WTC11 (cell line): Measurements from ENCODE around the gene KLC4.

Experiments
- ESRRA ChIP-seq: sonication (generic); formaldehyde crosslinking; IDR thresholded peaks from 2 replicates; pipeline ENCODE4 v1.8.1; 2022; ENCODE audit warnings: mild to moderate bottlenecking, missing genetic modification reagents, borderline replicate concordance
- IRF2 ChIP-seq: sonication (generic); formaldehyde crosslinking; IDR thresholded peaks from 2 replicates; pipeline ENCODE4 v1.8.0; 2022; ENCODE audit warnings: low read depth, missing genetic modification reagents, borderline replicate concordance
- JAZF1 ChIP-seq: fragments of 250-450 bp; sonication (Bioruptor Pico); IDR thresholded peaks from 2 replicates; pipeline ENCODE4 v1.9.0; 2021; ENCODE audit warnings: moderate library complexity, mild to moderate bottlenecking, inconsistent platforms
- JUN ChIP-seq: sonication (generic); formaldehyde crosslinking; IDR thresholded peaks from 2 replicates; pipeline ENCODE4 v1.8.0; 2023; ENCODE audit warnings: mild to moderate bottlenecking, missing genetic modification reagents
- SMAD3 ChIP-seq: sonication (generic); formaldehyde crosslinking; IDR thresholded peaks from 2 replicates; pipeline ENCODE4 v1.8.0; 2022; ENCODE audit warnings: missing genetic modification reagents, mild to moderate bottlenecking, borderline replicate concordance
- SMAD4 ChIP-seq: sonication (generic); formaldehyde crosslinking; IDR thresholded peaks from 2 replicates; pipeline ENCODE4 v1.8.0; 2022; ENCODE audit warnings: mild to moderate bottlenecking, missing genetic modification reagents
- ZNF263 ChIP-seq: sonication (generic); formaldehyde crosslinking; IDR thresholded peaks from 2 replicates; pipeline ENCODE4 v1.8.1; 2022; ENCODE audit warnings: low read depth, mild to moderate bottlenecking, moderate library complexity, missing genetic modification reagents
- TF ChIP-seq, protein P1 (sequence below): fragments of 200-600 bp; IDR thresholded peaks from 2 replicates; pipeline ENCODE4 v1.8.0; 2022; ENCODE audit warnings: antibody characterized with exemption
- TF ChIP-seq, protein P2 (sequence below): sonication (generic); formaldehyde crosslinking; IDR thresholded peaks from 2 replicates; pipeline ENCODE4 v1.8.1; 2022; ENCODE audit warnings: low read depth, mild to moderate bottlenecking, moderate library complexity, missing genetic modification reagents, borderline replicate concordance
- TF ChIP-seq, protein P3 (sequence below): sonication (generic); formaldehyde crosslinking; IDR thresholded peaks from 2 replicates; pipeline ENCODE4 v1.8.0; 2022; ENCODE audit warnings: mild to moderate bottlenecking, missing genetic modification reagents
- TF ChIP-seq, protein P4 (sequence below): sonication (generic); formaldehyde crosslinking; IDR thresholded peaks from 2 replicates; pipeline ENCODE4 v1.8.1; 2023; ENCODE audit warnings: mild to moderate bottlenecking, missing genetic modification reagents

DNA sequence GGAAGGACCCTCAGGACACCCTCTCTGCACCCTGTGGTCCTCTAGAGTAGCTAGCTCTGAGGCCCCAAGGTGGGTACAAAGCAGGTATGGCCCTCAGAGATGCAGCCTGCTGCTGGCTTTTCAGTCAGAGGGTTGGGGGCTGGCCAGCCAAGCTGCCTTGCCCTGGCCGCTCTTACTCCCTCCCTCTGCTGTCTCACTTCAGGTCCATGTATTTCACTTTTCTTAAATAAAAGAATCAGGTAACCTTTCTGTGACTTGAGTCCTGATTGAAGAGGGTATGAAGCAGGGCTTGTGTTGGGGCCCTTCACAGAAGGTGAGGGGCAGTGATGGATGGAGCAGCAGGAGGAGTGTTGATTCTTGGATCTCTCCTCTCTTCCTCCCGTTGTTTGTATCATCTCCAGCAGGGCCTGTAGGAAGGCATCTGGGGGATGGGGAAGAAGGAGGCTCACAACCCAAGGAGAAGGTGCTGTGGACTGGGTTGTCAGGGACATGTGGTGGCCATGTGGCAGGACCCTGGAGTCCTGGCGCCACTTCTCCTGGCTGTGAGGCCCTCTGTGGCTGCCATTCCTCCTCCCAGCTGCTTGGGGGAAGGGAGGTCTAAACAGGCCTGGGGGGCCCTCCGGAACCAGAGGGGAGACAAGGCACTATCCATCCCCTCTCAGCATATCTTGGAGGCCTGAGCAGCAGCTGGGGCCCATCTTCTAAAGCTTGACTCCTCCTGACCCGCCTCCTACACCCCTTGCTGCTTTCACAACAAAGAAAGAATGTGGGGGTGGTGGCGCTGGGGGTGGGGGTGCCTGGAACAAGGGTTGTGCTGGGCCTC is 15.6 kb downstream of the KLC4 start:
- TF ChIP-seq SMAD4 (CRISPR knock-in tag) (no peak), ESRRA (no peak), IRF2 (CRISPR knock-in tag) (no peak), JUN (CRISPR knock-in tag) (no peak), ZNF263 (CRISPR knock-in tag) (no peak), JAZF1 (no peak), SMAD3 (CRISPR knock-in tag) (no peak)
- TF ChIP-seq, protein P1, sequence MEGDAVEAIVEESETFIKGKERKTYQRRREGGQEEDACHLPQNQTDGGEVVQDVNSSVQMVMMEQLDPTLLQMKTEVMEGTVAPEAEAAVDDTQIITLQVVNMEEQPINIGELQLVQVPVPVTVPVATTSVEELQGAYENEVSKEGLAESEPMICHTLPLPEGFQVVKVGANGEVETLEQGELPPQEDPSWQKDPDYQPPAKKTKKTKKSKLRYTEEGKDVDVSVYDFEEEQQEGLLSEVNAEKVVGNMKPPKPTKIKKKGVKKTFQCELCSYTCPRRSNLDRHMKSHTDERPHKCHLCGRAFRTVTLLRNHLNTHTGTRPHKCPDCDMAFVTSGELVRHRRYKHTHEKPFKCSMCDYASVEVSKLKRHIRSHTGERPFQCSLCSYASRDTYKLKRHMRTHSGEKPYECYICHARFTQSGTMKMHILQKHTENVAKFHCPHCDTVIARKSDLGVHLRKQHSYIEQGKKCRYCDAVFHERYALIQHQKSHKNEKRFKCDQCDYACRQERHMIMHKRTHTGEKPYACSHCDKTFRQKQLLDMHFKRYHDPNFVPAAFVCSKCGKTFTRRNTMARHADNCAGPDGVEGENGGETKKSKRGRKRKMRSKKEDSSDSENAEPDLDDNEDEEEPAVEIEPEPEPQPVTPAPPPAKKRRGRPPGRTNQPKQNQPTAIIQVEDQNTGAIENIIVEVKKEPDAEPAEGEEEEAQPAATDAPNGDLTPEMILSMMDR = no peak
- TF ChIP-seq, protein P2, sequence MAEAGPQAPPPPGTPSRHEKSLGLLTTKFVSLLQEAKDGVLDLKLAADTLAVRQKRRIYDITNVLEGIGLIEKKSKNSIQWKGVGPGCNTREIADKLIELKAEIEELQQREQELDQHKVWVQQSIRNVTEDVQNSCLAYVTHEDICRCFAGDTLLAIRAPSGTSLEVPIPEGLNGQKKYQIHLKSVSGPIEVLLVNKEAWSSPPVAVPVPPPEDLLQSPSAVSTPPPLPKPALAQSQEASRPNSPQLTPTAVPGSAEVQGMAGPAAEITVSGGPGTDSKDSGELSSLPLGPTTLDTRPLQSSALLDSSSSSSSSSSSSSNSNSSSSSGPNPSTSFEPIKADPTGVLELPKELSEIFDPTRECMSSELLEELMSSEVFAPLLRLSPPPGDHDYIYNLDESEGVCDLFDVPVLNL = no peak
- TF ChIP-seq, protein P3, sequence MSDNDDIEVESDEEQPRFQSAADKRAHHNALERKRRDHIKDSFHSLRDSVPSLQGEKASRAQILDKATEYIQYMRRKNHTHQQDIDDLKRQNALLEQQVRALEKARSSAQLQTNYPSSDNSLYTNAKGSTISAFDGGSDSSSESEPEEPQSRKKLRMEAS (CRISPR knock-in tag) = no peak
- TF ChIP-seq, protein P4, sequence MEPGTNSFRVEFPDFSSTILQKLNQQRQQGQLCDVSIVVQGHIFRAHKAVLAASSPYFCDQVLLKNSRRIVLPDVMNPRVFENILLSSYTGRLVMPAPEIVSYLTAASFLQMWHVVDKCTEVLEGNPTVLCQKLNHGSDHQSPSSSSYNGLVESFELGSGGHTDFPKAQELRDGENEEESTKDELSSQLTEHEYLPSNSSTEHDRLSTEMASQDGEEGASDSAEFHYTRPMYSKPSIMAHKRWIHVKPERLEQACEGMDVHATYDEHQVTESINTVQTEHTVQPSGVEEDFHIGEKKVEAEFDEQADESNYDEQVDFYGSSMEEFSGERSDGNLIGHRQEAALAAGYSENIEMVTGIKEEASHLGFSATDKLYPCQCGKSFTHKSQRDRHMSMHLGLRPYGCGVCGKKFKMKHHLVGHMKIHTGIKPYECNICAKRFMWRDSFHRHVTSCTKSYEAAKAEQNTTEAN = no peak
